ENCODE measurements around the gene NUBP2. TPM values are rescaled to one million over a fixed set of nuclear protein-coding genes. Genes with fewer than 3 reads are reported as not detected.

The NUBP2 gene
- polyA plus RNA-seq, 4 donors, result 32.7 to 58.6 (median 34.8) TPM

- DNase-seq (ENCODE audit: low read depth in 4 of 4, low spot score in 3 of 4), result no peak
These were observed 877 bp upstream of the NUBP2 start for GRCh38 chr16:1781758-1782407.

- no peak for DNase-seq (ENCODE audit: low read depth in 4 of 4, low spot score in 3 of 4)
These were observed 2.5 kb downstream of the NUBP2 start for GRCh38 chr16:1784977-1785845.

GRCh38 chr16:1785846-1786170 lies 3.0 kb downstream of the NUBP2 start:
- DNase-seq (ENCODE audit: low read depth in 4 of 4, low spot score in 3 of 4), result no peak

GRCh38 chr16:1786242-1787055 lies 3.7 kb downstream of the NUBP2 start:
- no peak for DNase-seq (ENCODE audit: low read depth in 4 of 4, low spot score in 3 of 4)

- DNase-seq (ENCODE audit: low read depth in 4 of 4, low spot score in 3 of 4), result no peak
These were observed 4.2 kb downstream of the NUBP2 start for GRCh38 chr16:1787056-1787321.

GRCh38 chr16:1787322-1788094 lies 4.7 kb downstream of the NUBP2 start:
- DNase-seq (ENCODE audit: low read depth in 4 of 4, low spot score in 3 of 4), result no peak

GRCh38 chr16:1788095-1788707 lies 5.4 kb downstream of the NUBP2 start:
- no peak for DNase-seq (ENCODE audit: low read depth in 4 of 4, low spot score in 3 of 4)

- DNase-seq (ENCODE audit: low read depth in 4 of 4, low spot score in 3 of 4), result no peak
These were observed 5.9 kb downstream of the NUBP2 start for GRCh38 chr16:1788708-1789100.

- DNase-seq (ENCODE audit: low read depth in 4 of 4, low spot score in 3 of 4), result no peak
These were observed 6.9 kb downstream of the NUBP2 start for GRCh38 chr16:1789643-1790045.

- DNase-seq (ENCODE audit: low read depth in 4 of 4, low spot score in 3 of 4), result no peak
These were observed 7.5 kb downstream of the NUBP2 start for GRCh38 chr16:1790261-1790610.

- no peak for DNase-seq (ENCODE audit: low read depth in 4 of 4, low spot score in 3 of 4)
These were observed 8.0 kb downstream of the NUBP2 start for GRCh38 chr16:1790611-1791255.

GRCh38 chr16:1791256-1791942 lies 8.6 kb downstream of the NUBP2 start:
- DNase-seq (ENCODE audit: low read depth in 4 of 4, low spot score in 3 of 4), result no peak

- no peak for DNase-seq (ENCODE audit: low read depth in 4 of 4, low spot score in 3 of 4)
These were observed 9.4 kb downstream of the NUBP2 start for GRCh38 chr16:1791943-1792812.

GRCh38 chr16:1792836-1793577 lies 10.2 kb downstream of the NUBP2 start:
- DNase-seq (ENCODE audit: low read depth in 4 of 4, low spot score in 3 of 4), result no peak

GRCh38 chr16:1793578-1794220 lies 10.9 kb downstream of the NUBP2 start, which contains the start of gene IGFALS:
TSS of gene IGFALS (minus strand) at chr16:1793705. CDS start at chr16:1793652, 53 bp downstream.
- DNase-seq (ENCODE audit: low read depth in 4 of 4, low spot score in 3 of 4), result no peak

- no peak for DNase-seq (ENCODE audit: low read depth in 4 of 4, low spot score in 3 of 4)
These were observed 11.6 kb downstream of the NUBP2 start for GRCh38 chr16:1794221-1794871.

All from left renal pelvis (tissue), 4 donors.